Left kidney (tissue), 2 donors: ENCODE results near the gene BCOR. TPM values are rescaled to one million over a fixed set of nuclear protein-coding genes. Genes with fewer than 3 reads are reported as not detected.

Experiments
- DNase-seq: peaks from one replicate; pipeline ENCODE4 v3.0.0-alpha.2; 2013
- polyA plus RNA-seq: library from polyadenylated mRNA; unstranded; fragments of 120-200 nt; gene quantifications from one replicate; pipeline ENCODE4 v1.2.1, GENCODE V29; 2013; ENCODE audit not compliant: insufficient read length

BCOR gene
- polyA plus RNA-seq, 1 donor = 53.4 TPM

- no peak for DNase-seq
These were observed 12.0 kb downstream of the BCOR start for GRCh38 chrX:40085714-40086113.

DNA sequence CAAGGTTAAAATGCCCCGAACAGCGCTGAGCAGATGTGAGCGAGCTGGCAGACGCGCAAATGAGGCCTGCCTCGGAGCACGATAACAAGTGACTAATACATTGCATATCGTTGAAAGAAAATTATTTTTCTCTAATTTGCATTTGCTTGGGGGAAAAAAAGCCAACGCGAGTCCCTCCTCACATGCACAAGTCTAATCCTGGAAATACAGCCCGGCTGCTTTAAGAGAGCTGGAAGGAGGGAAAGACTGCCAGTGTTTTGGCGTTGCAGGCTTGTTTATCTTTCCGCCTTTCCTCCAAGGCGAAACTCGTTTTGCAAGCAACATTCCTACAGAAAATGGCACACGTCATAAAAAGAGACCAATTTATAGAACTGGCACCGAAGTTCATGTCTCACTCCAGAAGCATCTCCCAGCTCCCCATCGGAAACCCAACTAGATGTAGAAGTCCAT is 12.6 kb downstream of the BCOR start:
- no peak for DNase-seq

DNA sequence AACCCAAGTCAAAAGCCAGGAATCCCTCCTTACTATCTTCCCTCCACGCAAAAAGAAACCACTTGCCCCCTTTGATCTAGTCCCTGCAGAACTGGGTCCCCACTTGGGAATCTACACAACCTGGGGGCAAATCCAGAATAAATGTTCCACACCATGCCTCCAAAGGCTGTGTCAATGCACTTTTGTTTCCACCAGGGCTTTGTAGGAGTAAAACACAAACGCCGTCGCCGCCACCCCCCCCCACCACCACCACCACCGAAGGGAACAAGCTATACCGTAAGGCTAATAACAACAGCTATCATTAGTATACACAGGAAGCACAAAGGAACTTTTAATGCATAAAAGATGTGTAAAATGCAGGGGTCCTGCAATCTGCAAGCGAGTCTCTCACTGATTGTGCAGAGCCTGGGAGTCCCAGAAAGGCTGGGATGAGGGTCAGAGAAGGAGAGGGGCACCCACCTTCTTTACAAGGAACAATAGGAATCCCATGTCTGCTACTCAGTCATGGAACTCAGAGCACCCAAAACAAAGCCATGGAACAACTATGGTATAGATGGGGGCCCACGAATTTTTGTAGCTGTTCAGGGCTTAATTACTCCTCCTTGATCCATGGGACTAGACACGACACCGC is 13.2 kb downstream of the BCOR start:
- DNase-seq = no peak

GRCh38 chrX:40083979-40084359 is 13.8 kb downstream of the BCOR start:
- DNase-seq = no peak

- DNase-seq = no peak
These were observed 14.4 kb downstream of the BCOR start for GRCh38 chrX:40083120-40083978.

DNA sequence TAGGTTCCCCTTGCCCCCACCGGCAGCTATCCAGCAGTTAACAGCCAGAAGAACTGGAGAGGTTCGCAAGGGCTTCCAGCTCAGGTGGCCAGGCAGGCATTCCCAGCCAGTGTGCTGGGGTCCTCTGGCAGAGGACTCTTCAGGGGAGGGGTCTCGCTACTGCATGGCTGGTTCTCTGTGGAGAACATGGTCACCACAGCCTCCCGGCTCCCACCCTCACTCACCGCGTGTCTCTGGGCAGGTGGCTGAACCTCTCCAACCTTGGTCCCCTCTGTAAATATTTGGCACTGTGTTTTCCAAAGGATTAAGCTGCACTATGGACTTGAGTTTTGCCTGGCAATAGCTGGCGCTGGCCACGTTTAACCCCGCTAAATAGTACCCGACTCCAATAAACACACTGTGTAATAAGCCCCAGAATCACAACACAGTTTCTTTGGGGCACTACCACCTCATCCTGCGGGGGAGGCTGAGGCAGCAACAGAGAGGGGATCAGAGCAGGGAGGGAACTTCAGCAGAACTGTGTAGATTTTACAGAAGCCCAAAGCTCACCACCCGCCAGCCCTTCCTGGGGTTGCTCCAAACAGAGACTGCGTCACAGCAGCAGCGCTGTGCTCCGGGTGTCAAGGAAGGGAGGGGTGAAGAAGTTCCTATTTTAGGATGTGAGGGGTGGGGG is 15.2 kb downstream of the BCOR start:
- DNase-seq = no peak

GRCh38 chrX:40081679-40082068 is 16.1 kb downstream of the BCOR start:
- DNase-seq = no peak

- no peak for DNase-seq
These were observed 16.7 kb downstream of the BCOR start for GRCh38 chrX:40080894-40081678.

GRCh38 chrX:40079572-40079971 is 18.2 kb downstream of the BCOR start:
- no peak for DNase-seq

DNA sequence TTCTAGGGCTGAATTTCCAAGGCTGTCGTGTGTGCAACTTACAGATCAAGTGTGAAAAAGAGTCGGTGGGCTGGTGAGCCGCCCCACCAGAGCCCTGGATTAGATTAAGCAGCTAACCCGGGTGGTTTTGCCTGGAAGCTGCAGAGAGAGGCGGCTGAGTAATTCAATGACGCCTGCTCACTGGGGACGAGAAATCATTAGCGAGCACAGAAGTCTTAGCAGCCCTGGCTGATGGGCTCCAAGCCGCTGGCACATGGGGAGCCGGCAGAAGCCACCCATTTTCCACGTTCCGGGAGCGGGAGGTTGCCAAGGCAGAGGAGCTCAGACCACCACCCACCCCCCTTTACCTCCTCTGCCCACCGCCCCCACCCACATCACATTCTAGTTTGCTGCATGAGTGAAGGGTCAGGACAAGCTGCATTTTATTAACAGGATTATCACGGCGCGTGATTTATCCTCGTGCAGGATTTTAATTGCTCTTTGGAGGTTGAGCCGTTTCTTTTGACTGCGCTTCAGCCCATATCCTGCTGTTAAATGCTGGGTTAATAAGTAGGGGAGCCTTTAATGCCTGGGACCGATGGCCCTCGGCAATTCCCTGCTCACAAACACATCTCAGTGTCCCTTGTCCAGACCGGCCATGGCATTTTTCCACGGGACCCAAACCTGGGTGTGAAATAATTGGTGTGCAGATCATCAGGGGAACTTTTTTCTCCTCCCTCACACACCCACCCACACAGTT is 19.1 kb downstream of the BCOR start:
- DNase-seq = no peak

DNA sequence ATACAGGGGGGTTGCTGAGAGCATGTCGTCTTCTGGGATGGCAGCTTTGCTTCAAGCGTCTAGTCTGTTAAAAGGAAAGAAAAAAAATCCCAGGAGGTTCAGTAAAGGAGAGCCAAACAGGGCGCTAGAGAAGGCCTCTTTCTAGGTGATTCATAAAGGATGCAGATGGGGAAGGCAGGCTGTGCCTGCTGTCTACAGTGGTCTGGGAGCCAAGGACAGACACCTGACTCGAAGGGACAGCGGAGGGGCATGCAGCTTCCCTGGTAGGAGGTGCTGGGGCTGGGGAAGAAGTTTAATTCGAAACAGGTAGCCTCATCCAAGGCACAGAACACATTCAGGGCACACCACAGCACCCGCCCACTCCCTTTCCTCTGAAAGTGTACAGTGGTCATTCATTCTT is 19.9 kb downstream of the BCOR start:
- DNase-seq = no peak

DNA sequence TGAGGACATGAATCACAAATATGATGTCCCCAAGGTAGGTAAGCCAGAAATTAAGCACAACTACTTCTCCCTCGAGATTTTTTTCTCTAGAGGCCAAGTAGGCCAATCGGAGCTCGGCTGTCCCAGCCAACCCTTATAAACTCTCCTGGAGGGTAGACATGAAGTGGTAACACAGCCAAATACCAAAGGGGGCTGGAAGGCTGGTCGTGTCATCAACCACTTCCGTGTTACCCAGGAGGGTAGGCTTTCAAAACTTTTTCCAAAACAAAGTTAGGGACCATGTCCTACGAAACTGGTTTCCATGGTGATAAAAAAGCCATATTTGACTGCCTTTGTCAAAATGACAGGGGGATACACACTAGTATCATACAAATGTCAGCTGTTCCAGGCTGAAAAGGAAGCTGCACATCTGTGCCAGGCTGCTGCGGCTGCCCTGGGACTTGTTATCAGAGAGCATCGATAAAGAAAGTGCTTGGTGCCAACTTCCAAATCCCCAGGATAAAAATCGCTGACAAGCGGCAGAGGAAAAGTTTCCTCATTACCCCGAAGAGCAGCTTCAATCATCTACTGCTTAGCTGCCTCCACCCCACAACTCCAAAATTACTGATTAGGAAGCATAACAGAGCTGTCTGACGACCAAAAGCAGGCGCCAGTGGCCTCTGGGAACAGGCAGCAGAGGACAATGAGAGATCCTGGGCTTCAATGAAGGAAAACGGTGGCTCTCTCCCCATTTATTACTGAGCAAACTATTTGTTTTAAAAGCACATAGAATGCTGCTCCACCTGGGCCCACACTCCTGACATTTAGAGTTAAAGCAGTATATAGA is 20.8 kb downstream of the BCOR start:
- DNase-seq = no peak

GRCh38 chrX:40074959-40075332 is 22.8 kb downstream of the BCOR start:
- no peak for DNase-seq

- DNase-seq = no peak
These were observed 23.4 kb downstream of the BCOR start for GRCh38 chrX:40074080-40074958.

DNA sequence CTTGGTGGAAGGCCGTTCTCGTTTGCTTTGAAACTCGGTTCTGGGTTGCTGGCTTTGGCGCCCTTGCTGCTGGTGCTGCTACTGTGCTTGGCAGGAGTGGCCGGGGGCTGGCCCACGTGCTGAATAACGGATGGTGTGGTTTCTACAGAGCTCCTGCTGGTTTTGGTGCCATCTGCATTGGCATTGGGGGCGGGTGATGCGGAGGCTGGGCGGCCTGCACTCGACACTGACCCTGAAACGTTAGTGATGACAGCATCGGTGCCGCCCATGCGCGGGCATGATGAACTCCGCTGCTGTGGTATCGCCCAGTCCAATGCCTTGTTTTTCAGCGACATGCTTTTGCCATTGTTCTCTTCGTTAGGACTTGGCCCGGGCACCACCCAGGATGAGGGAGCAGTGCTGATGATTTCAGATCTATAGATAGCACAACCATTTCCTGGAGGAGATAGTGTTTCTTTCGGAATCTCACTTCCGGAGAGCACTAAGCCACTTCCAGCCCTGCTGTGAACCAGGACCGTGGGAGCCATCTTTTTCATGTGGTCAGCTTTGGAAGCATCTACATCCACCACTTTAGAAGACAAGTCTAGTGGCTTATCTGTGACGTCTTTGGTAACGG is 24.2 kb downstream of the BCOR start:
- DNase-seq = no peak

GRCh38 chrX:40072246-40072645 is 25.5 kb downstream of the BCOR start:
- no peak for DNase-seq

GRCh38 chrX:40068048-40068447 is 29.7 kb downstream of the BCOR start:
- DNase-seq = no peak

DNA sequence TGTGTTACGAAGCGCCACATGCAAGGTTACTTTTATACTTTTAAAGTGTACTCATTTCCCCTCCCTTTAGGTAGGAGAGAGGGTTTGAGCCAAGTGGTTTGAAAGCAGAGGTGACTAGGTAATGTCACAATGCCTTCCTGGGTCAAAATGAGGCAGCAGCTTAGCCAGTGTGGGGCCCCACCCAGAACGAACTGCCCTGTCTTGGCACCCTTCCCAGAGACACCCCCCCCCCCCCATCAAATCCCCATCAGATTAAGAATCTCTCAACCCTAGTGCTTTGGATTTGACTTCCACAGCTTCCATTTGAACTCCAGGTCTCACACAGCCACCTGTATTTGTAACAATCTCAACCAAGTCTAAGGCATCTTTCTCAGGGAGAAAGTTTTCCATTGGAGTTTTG is 31.1 kb downstream of the BCOR start:
- no peak for DNase-seq
